Measurements from ENCODE around the gene HMCN2.
A peak's percentile ranks its signal among the peaks of the same experiment; 100 is the strongest.
"Not testable (repeated sequence)": the region's sequence is repeated elsewhere in the genome, so short reads cannot be mapped to it uniquely, and the experiment has no call there.

Gene HMCN2

GRCh38 chr9:130421802-130422276 lies 156.3 kb downstream of the HMCN2 start:
- peak; percentile 60 for DNase-seq

- DNase-seq, result no peak
Measured at GRCh38 chr9:130422546-130422945, 157.0 kb downstream of the HMCN2 start.

GRCh38 chr9:130423272-130423671 lies 157.7 kb downstream of the HMCN2 start:
- DNase-seq, result no peak

GRCh38 chr9:130424595-130425454 lies 159.3 kb downstream of the HMCN2 start:
- no peak for DNase-seq

- DNase-seq, result no peak
Measured at GRCh38 chr9:130425741-130426466, 160.3 kb downstream of the HMCN2 start.

GRCh38 chr9:130426467-130426773 lies 160.9 kb downstream of the HMCN2 start:
- DNase-seq, result no peak

GRCh38 chr9:130426883-130427282 lies 161.3 kb downstream of the HMCN2 start:
- DNase-seq, result no peak

GRCh38 chr9:130427326-130427725 lies 161.8 kb downstream of the HMCN2 start:
- no peak for DNase-seq

GRCh38 chr9:130428086-130428665 lies 162.6 kb downstream of the HMCN2 start:
- no peak for DNase-seq

- no peak for DNase-seq
Measured at GRCh38 chr9:130429381-130429780, 163.8 kb downstream of the HMCN2 start.

GRCh38 chr9:130429831-130430230 lies 164.3 kb downstream of the HMCN2 start:
- DNase-seq, result no peak

- peak; percentile 15 for DNase-seq
Measured at GRCh38 chr9:130430232-130430631, 164.7 kb downstream of the HMCN2 start.

GRCh38 chr9:130430734-130431535 lies 165.4 kb downstream of the HMCN2 start:
- no peak for DNase-seq

GRCh38 chr9:130431536-130432303 lies 166.2 kb downstream of the HMCN2 start:
- DNase-seq, result peak; percentile 23

- DNase-seq, result no peak
Measured at GRCh38 chr9:130432362-130432761, 166.8 kb downstream of the HMCN2 start.

- DNase-seq, result no peak
Measured at GRCh38 chr9:130432796-130433167, 167.2 kb downstream of the HMCN2 start.

GRCh38 chr9:130433168-130433946 lies 167.8 kb downstream of the HMCN2 start:
- peak; percentile 53 for DNase-seq

GRCh38 chr9:130433947-130434262 lies 168.3 kb downstream of the HMCN2 start:
- no peak for DNase-seq

GRCh38 chr9:130434656-130435055 lies 169.1 kb downstream of the HMCN2 start:
- DNase-seq, result not testable (repeated sequence)

- peak; percentile 13 for DNase-seq
Measured at GRCh38 chr9:130437011-130437789, 171.6 kb downstream of the HMCN2 start.
